GM12872 (cell line): ENCODE results near the gene PRMT7.

Experiments used
- TF ChIP-seq, protein P1 (sequence below): IDR thresholded peaks from 3 replicates; pipeline ENCODE4 v1.5.1; 2011; ENCODE audit warnings: low read depth, mild to moderate bottlenecking, low read length, moderate library complexity; ENCODE audit not compliant: insufficient read depth

The PRMT7 gene

GRCh38 chr16:68368301-68368888, 57.6 kb downstream of the PRMT7 start:
- TF ChIP-seq, protein P1, sequence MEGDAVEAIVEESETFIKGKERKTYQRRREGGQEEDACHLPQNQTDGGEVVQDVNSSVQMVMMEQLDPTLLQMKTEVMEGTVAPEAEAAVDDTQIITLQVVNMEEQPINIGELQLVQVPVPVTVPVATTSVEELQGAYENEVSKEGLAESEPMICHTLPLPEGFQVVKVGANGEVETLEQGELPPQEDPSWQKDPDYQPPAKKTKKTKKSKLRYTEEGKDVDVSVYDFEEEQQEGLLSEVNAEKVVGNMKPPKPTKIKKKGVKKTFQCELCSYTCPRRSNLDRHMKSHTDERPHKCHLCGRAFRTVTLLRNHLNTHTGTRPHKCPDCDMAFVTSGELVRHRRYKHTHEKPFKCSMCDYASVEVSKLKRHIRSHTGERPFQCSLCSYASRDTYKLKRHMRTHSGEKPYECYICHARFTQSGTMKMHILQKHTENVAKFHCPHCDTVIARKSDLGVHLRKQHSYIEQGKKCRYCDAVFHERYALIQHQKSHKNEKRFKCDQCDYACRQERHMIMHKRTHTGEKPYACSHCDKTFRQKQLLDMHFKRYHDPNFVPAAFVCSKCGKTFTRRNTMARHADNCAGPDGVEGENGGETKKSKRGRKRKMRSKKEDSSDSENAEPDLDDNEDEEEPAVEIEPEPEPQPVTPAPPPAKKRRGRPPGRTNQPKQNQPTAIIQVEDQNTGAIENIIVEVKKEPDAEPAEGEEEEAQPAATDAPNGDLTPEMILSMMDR, result no peak

DNA sequence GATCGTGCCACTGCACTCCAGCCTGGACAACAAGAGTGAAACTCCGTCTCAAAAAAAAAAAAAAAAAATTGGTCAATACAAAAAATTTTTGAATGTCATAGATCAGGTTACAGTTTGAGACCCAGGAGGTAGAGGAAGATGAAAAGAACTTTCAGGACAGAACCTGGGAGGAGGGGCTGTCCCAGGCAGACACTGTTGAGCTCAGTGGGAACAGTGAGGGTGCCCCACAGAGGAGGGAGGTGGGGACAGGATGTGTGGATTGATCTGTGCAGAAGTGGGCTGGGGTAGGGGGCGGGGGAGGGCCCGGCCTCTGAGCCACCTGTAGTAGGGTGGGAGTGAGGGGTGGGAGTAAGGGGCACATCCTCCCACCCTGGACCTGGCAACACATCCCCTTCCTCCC, 58.3 kb downstream of the PRMT7 start:
- TF ChIP-seq, protein P1, result no peak

DNA sequence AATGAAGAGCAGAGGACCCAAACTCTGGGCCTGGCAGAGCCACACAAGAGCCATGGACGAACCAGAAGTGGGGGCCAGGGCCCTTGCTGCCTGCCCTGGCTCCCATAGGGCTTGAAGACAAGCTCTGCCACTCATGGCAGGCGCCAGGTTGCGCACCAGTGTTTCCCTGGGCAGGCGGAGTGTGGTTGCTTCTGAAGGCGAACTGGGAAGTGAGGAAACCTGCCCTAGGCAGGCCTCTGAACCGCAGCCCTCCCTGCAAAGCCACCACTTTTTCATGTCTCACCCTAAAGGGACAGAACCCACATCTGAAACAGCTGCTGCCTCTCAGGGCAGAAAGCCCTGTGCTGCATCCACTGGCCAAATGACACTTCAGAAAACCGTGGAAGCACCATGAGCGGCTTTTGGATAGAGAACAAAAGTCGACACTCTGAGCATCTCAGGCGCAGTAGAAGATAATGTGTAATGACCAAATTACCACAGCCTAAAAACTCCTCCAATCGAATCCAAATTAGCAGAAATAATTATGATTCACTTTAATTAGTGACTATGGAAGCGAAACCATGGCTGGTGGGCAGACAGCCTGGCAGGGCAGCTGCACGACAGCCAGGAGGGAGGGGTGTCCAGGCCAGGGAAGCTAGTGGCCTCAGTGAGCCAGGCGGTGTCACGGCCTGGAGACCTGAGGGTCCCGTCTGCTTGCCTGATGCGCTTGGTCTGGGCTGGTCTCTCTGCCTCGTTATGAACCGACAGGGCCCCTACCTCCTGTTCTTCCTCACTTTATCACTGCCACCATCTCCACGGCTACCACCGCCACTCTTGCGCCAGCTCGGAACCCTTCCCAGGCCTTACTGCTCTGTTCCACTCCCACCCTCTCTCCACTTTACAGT, 59.1 kb downstream of the PRMT7 start:
- TF ChIP-seq, protein P1, result no peak

- TF ChIP-seq, protein P1, result no peak
These were observed 59.9 kb downstream of the PRMT7 start for GRCh38 chr16:68370581-68371275.

- TF ChIP-seq, protein P1, result no peak
These were observed 60.4 kb downstream of the PRMT7 start for GRCh38 chr16:68371276-68371651.

DNA sequence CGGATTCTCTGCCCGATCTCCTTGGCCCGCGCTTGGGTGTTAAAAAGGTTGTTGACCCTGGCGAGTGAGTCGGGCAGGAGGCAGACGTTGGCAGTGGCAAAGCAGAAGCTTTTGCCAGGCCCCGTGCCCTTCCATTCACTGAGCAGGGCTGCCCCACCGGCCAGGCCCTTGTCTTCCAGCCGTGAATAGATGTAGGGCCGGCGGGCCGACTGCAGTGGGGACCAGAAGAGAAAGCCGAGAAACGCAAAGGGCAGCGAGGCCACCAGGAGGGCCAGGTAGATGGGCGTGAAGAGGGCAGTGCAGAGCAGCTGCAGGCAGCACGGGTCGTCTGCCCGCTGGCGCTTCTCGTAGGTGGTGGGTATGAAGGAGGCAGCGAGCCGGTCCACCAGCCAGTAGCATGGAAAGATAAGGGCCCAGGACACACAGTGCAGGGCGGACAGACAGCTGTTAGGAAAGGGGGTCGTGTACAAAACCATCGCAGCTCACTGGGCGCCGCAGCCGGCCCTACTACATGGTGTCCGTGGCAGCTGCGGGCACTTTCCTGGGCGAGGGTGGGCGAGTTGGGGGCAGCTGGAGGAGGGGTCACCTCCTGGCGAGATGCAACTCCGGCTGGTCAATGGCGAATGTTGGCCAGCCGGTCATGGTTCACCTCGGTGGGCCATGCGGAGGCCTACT, 61.0 kb downstream of the PRMT7 start:
- TF ChIP-seq, protein P1, result no peak

- TF ChIP-seq, protein P1, result no peak
These were observed 61.5 kb downstream of the PRMT7 start for GRCh38 chr16:68372381-68372720.
